K562 (cell line): ENCODE data around the gene TMEM38B. TPM values are rescaled to one million over a fixed set of nuclear protein-coding genes. Genes with fewer than 3 reads are reported as not detected.

Experiments
- ADNP ChIP-seq: fragments of 200-800 bp; sonication (Bioruptor generic); IDR thresholded peaks from 2 replicates; pipeline ENCODE4 v1.6.1; 2016; ENCODE audit warnings: missing genetic modification characterization, missing compliant biosample characterization
- ATF6 ChIP-seq: sonication (generic); formaldehyde crosslinking; IDR thresholded peaks from 2 replicates; pipeline ENCODE4 v1.4.0; 2020; ENCODE audit warnings: mild to moderate bottlenecking, missing genetic modification reagents
- CSDE1 ChIP-seq, 2 experiments: fragments of 450-650 bp; IDR thresholded peaks; 2 replicates each; pipeline ENCODE4 v1.6.1; 2016; ENCODE audit warnings: mild to moderate bottlenecking in 1 of 2
- ETV1 ChIP-seq: fragments of 450-650 bp; conservative IDR thresholded peaks from 2 replicates; pipeline ENCODE4 v1.6.1; 2016; ENCODE audit warnings: missing genetic modification characterization, control low read depth, low read depth, missing compliant biosample characterization
- FOXA3 ChIP-seq, 2 experiments: fragments of 450-650 bp in 1 of 2; sonication (generic) in 1 of 2; formaldehyde crosslinking; IDR thresholded peaks in 1 of 2; conservative IDR thresholded peaks in 1 of 2; 2 replicates each; pipeline versions ENCODE4 v1.4.0 to v1.8.0; 2020 to 2022; ENCODE audit warnings: mild to moderate bottlenecking in 2 of 2, missing genetic modification reagents in 1 of 2
- HDAC2 ChIP-seq: fragments of 450-650 bp; IDR thresholded peaks from 2 replicates; pipeline ENCODE4 v1.6.1; 2016; ENCODE audit warnings: mild to moderate bottlenecking
- NFIC ChIP-seq: fragments of 450-650 bp; IDR thresholded peaks from 2 replicates; pipeline ENCODE4 v1.6.1; 2017; ENCODE audit warnings: mild to moderate bottlenecking, inconsistent platforms
- NFXL1 ChIP-seq: fragments of 450-650 bp; formaldehyde crosslinking; IDR thresholded peaks from 2 replicates; pipeline ENCODE4 v1.4.0; 2021; ENCODE audit warnings: mild to moderate bottlenecking
- NR4A1 ChIP-seq, 2 experiments: fragments of 250-450 bp in 1 of 2; fragments of 450-650 bp in 1 of 2; sonication (Bioruptor Pico) in 1 of 2; IDR thresholded peaks; 2 replicates each; pipeline versions ENCODE4 v1.4.0 to v1.6.1; 2016 to 2020; ENCODE audit warnings: mild to moderate bottlenecking in 2 of 2, missing compliant biosample characterization in 1 of 2, missing genetic modification characterization in 1 of 2, moderate library complexity in 1 of 2
- RAD51 ChIP-seq: fragments of 450-650 bp; IDR thresholded peaks from 2 replicates; pipeline ENCODE4 v1.7.1; 2016; ENCODE audit warnings: low read depth, mild to moderate bottlenecking, borderline replicate concordance
- SMARCA4 ChIP-seq: fragments of 450-650 bp; IDR thresholded peaks from 2 replicates; pipeline ENCODE4 v1.6.1; 2016
- TRIM25 ChIP-seq: fragments of 450-650 bp; IDR thresholded peaks from 2 replicates; pipeline ENCODE4 v1.7.0; 2016; ENCODE audit warnings: borderline replicate concordance
- ZBTB34 ChIP-seq: fragments of 250-450 bp; sonication (Bioruptor Pico); IDR thresholded peaks from 2 replicates; pipeline ENCODE4 v1.8.0; 2021; ENCODE audit warnings: mild to moderate bottlenecking, moderate library complexity
- ZNF766 ChIP-seq: fragments of 200-800 bp; sonication (Bioruptor generic); conservative IDR thresholded peaks from 2 replicates; pipeline ENCODE4 v1.6.1; 2016; ENCODE audit warnings: missing genetic modification characterization, missing compliant biosample characterization
- polyA plus RNA-seq, 8 experiments: library from polyadenylated mRNA; depleted of rRNA in 4 of 8; stranded (reverse) in 5 of 8; unstranded in 3 of 8; fragments of >200 nt; fragmentation: Nextera tagmentation in 2 of 8; fragmentation: Illumina TruSeq in 1 of 8; extraction: Ambion mirVana in 2 of 8; extraction: Trizol in 1 of 8; gene quantifications; 2 replicates each; pipeline versions ENCODE4 v1.2.1 to v1.2.3, GENCODE V29; 2011 to 2014; ENCODE audit warnings: inconsistent platforms in 1 of 8, missing spikeins in 1 of 8
- total RNA-seq, 7 experiments: library from RNA; depleted of rRNA in 6 of 7; stranded (reverse); fragments of >200 nt in 6 of 7; fragmentation: Illumina TruSeq in 2 of 7; extraction: Trizol in 2 of 7; gene quantifications; 2 replicates each; pipeline versions ENCODE4 v1.2.1 to v1.2.3, GENCODE V29; 2011 to 2021; ENCODE audit warnings: low replicate concordance in 1 of 7
- TF ChIP-seq, protein P1 (sequence below): sonication (generic); formaldehyde crosslinking; IDR thresholded peaks from 2 replicates; pipeline ENCODE4 v1.8.0; 2022; ENCODE audit warnings: mild to moderate bottlenecking, missing genetic modification reagents

Gene TMEM38B
- total and polyA plus RNA-seq, 9 of the 15 experiments (the other 6 are each of a cell fraction or from before 2014, with no cell fraction given), result 26.0 to 57.5 (median 38.5) TPM

DNA sequence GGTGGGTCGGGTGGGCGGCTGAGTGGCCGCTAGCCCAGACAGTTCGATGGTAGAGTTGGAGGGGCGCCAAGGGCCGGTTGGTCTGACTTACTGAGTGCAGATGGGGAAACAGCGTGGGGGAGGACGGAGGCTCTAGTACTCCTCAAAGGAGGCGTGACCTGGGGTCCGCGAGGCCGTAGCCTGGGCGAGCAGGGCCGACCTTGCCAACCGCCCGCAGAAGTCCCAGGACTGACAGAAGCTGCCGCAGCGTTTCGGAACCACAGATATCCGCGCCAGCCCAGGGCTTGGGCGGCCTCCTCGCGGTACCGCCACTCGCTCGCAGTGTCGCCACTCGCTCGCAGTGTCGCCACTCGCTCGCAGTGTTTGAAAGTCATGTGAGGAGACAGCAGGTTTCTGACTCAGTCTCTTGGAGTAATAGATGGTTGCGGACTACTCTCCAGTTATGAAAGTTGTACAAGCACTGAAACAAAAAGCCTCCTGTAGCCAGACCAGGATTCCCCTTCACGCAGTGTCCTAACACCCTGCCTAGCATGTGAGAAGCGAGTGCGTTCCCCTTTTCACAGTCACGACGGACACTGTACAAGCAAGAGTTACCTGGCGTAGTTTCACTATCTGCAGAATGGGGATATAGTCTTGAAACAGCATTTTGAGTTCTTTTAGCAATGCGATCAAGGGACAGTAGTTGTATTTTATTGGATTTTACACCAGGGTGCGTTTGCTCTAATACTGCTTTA, 674 bp downstream of the TMEM38B start (continued):
- TF ChIP-seq ZBTB34 (CRISPR knock-in tag) (no peak), NFIC (peak; percentile 72; the same call in 1 of the 2 replicates), CSDE1 (IDR thresholded peaks at IDR 0.05) (no peak), ADNP (tag) (peak; percentile 86), RAD51 (peak; percentile 66), TRIM25 (no peak), ZNF766 (CRISPR knock-in tag) (no peak), HDAC2 (peak; percentile 83; the same call in 1 of the 2 replicates), FOXA3 (CRISPR knock-in tag; conservative IDR thresholded peaks at IDR 0.05 in 1 of 2, IDR thresholded peaks at IDR 0.05 in 1 of 2) (0 out of 4 replicates have a peak, but pooled peaks of 1 of the 2 experiments have one; percentile 42), NR4A1 (CRISPR knock-in tag; IDR thresholded peaks at IDR 0.05) (no peak), NR4A1 (tag; IDR thresholded peaks at IDR 0.05) (peak; percentile 71; the same call in 1 of the 2 replicates), ETV1 (no peak), SMARCA4 (0 out of 2 replicates have a peak, but pooled peaks have one; percentile 47), ATF6 (CRISPR knock-in tag) (peak; percentile 10; the same call in 1 of the 2 replicates), NFXL1 (CRISPR knock-in tag) (no peak)
- TF ChIP-seq, protein P1, sequence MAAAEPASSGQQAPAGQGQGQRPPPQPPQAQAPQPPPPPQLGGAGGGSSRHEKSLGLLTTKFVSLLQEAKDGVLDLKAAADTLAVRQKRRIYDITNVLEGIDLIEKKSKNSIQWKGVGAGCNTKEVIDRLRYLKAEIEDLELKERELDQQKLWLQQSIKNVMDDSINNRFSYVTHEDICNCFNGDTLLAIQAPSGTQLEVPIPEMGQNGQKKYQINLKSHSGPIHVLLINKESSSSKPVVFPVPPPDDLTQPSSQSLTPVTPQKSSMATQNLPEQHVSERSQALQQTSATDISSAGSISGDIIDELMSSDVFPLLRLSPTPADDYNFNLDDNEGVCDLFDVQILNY (CRISPR knock-in tag), result peak; percentile 33; the same call in 1 of the 2 replicates
